ENCODE data around the gene KBTBD13.

Gene KBTBD13

GRCh38 chr15:65105038-65105437 lies 28.5 kb downstream of the KBTBD13 start:
- peaks cover 13% of the 10 kb centered on the region for H3K27me3 ChIP-seq (ENCODE audit: control insufficient read depth, insufficient read depth, low read length)
- H3K9me3 ChIP-seq (ENCODE audit: control insufficient read depth, low read depth, low read length), result no peaks in the 10 kb centered on the region
- no peak overlapping the region for H3K9ac ChIP-seq (ENCODE audit: low read length)
- H3K4me1 ChIP-seq (ENCODE audit: control insufficient read depth, low read depth, low read length), result no peaks in the 10 kb centered on the region
- H3K4me3 ChIP-seq (ENCODE audit: low read length), result no peak overlapping the region
- no peaks in the 10 kb centered on the region for H3K36me3 ChIP-seq (ENCODE audit: control insufficient read depth, low read depth, low read length)
- H3K27ac ChIP-seq (ENCODE audit: low read length), result no peak overlapping the region

GRCh38 chr15:65106011-65106590 lies 29.6 kb downstream of the KBTBD13 start:
- no peaks in the 10 kb centered on the region for H3K36me3 ChIP-seq (ENCODE audit: control insufficient read depth, low read depth, low read length)
- H3K27ac ChIP-seq (ENCODE audit: low read length), result no peak overlapping the region
- H3K4me1 ChIP-seq (ENCODE audit: control insufficient read depth, low read depth, low read length), result no peaks in the 10 kb centered on the region
- H3K4me3 ChIP-seq (ENCODE audit: low read length), result no peak overlapping the region
- no peaks in the 10 kb centered on the region for H3K9me3 ChIP-seq (ENCODE audit: control insufficient read depth, low read depth, low read length)
- H3K27me3 ChIP-seq (ENCODE audit: control insufficient read depth, insufficient read depth, low read length), result peaks cover 13% of the 10 kb centered on the region
- H3K9ac ChIP-seq (ENCODE audit: low read length), result no peak overlapping the region

GRCh38 chr15:65110676-65111292 lies 34.2 kb downstream of the KBTBD13 start:
- Histone ChIP-seq H3K27me3 (ENCODE audit: control insufficient read depth, insufficient read depth, low read length) (no peaks in the 10 kb centered on the region), H3K9me3 (ENCODE audit: control insufficient read depth, low read depth, low read length) (no peaks in the 10 kb centered on the region), H3K4me1 (ENCODE audit: control insufficient read depth, low read depth, low read length) (no peaks in the 10 kb centered on the region), H3K36me3 (ENCODE audit: control insufficient read depth, low read depth, low read length) (peaks cover 8% of the 10 kb centered on the region), H3K9ac (ENCODE audit: low read length) (no peak overlapping the region), H3K27ac (ENCODE audit: low read length) (no peak overlapping the region), H3K4me3 (ENCODE audit: low read length) (no peak overlapping the region)

- Histone ChIP-seq H3K4me1 (ENCODE audit: control insufficient read depth, low read depth, low read length) (no peaks in the 10 kb centered on the region), H3K4me3 (ENCODE audit: low read length) (no peak within 1 kb of the TSS), H3K9me3 (ENCODE audit: control insufficient read depth, low read depth, low read length) (no peaks in the 10 kb centered on the region), H3K27me3 (ENCODE audit: control insufficient read depth, insufficient read depth, low read length) (no peaks in the 10 kb centered on the region), H3K9ac (ENCODE audit: low read length) (no peak within 1 kb of the TSS), H3K27ac (ENCODE audit: low read length) (no peak within 1 kb of the TSS), H3K36me3 (ENCODE audit: control insufficient read depth, low read depth, low read length) (peaks cover 33% of the 10 kb centered on the region)
These were observed 38.5 kb downstream of the KBTBD13 start, which contains the start of gene UBAP1L for GRCh38 chr15:65115086-65115485. UBAP1L (minus strand) TSS chr15:65115200; CDS start chr15:65106215, 8,985 bp downstream.

- H3K36me3 ChIP-seq (ENCODE audit: control insufficient read depth, low read depth, low read length), result peaks cover 33% of the 10 kb centered on the region
- H3K27ac ChIP-seq (ENCODE audit: low read length), result no peak overlapping the region
- no peaks in the 10 kb centered on the region for H3K9me3 ChIP-seq (ENCODE audit: control insufficient read depth, low read depth, low read length)
- no peak overlapping the region for H3K4me3 ChIP-seq (ENCODE audit: low read length)
- no peaks in the 10 kb centered on the region for H3K4me1 ChIP-seq (ENCODE audit: control insufficient read depth, low read depth, low read length)
- H3K27me3 ChIP-seq (ENCODE audit: control insufficient read depth, insufficient read depth, low read length), result no peaks in the 10 kb centered on the region
- no peak overlapping the region for H3K9ac ChIP-seq (ENCODE audit: low read length)
These were observed 39.0 kb downstream of the KBTBD13 start for GRCh38 chr15:65115542-65115941.
